Daoy (cell line): ENCODE measurements around the gene SMARCB1. TPM values are rescaled to one million over a fixed set of nuclear protein-coding genes. Genes with fewer than 3 reads are reported as not detected.

Source experiments
- DNase-seq: peaks from one replicate; pipeline ENCODE4 v3.0.0-alpha.2; 2015; ENCODE audit warnings: low read depth
- total RNA-seq: library from RNA; depleted of rRNA; stranded (reverse); fragments of >200 nt; shearing (Covaris generic); gene quantifications from 2 replicates; pipeline ENCODE4 v1.2.3, GENCODE V29; 2014; rRNA removed

Gene SMARCB1
- 125 and 144 TPM in 2 replicates for total RNA-seq

- peak; percentile 91 for DNase-seq
Measured at GRCh38 chr22:23786752-23787599, at the start of gene SMARCB1. TSS of gene SMARCB1 (plus strand) at chr22:23786966. CDS start at chr22:23787170, 204 bp downstream.

DNA sequence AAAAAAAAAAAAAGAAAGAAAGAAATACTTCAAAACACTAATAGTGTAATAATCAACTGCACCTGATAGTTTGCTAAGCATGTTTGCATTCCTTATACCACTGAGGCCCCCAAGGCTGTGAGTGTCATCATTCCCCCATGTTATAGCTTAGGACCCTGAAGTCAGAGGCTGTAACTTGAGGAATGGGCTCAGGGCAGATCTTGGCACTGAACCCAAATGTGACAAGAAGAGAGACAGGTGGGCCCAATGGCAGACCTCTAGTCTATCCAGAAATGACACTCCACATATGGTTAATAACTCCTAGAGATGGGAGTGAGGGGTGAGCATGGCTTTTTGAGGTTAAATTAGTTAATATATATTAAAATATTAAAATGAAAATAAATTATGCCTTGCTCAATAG lies 49.1 kb upstream of the SMARCB1 start:
- DNase-seq = no peak

DNA sequence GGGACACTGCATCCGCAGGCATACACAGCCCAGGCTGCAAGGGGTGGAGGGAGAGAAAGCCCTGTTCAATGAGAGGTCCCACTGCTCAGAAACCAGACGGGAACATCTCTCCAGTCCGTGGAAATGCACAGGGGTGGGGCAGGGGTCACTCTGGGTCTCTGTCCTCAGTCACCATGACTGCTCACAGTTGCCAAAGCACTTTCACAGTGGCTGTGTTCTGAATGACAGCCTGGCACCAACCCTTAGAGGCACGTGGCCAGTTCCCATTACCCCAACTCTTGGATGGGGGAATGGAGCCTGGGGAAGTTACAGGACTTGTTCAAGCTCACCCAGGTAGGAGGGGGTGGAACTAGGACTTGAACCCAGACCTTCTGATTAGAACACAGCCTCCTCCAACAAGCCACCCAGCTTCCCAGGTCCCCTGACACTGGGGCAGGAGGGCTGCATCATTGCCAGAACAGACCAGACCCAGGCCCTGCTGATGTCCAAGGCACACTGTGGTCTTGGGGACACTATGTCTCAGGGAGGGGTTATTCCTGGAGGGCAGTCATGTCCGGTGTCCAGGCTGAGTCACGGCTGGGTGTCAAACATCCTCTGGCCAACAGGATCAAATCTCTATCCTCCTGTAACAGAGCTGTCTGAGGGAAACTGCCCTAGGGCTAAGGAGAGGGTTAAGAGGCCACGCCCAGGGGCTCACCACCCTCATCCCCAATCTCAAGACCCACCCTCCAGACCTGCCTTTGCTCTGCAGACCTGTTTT lies 44.1 kb upstream of the SMARCB1 start:
- no peak for DNase-seq

- DNase-seq = no peak
Measured at GRCh38 chr22:23743303-23743705, 43.5 kb upstream of the SMARCB1 start.

DNA sequence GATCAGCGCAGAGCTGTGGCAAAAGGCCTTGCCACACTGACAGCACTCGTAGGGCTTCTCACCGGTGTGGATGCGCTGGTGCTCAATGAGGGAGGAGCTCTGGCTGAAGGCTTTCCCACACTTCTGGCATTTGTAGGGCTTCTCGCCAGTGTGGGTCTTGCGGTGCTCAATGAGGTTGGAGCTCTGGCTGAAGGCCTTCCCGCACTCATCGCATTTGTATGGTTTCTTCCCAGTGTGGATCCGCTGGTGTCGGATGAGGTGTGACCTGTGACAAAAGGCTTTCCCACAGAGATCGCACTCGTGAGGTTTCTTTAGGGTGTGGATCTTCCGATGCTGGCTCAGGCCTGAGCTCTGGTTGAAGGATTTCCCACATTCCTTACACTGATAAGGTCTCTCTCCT lies 42.8 kb upstream of the SMARCB1 start:
- no peak for DNase-seq

GRCh38 chr22:23744485-23744884 lies 42.3 kb upstream of the SMARCB1 start:
- DNase-seq = no peak

DNA sequence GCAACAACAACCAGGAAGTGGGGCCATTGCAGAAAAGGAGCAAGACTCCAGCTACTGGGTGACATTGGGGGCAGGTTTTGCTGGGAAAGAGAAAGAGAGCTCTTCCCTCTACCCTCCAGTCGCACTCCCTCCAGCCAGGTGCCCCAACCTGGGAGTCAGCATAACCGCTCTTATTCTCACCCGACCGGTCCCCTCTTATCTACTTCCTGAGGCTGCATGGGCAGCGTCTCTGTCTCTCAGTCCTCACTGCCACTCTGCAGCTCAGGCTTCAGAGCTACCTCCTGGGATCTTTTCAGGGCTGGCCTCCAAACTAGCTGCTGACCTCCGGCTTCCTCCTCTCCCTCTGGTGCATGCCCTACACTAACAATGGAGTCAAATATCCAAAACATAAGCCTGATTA lies 41.0 kb upstream of the SMARCB1 start:
- no peak for DNase-seq

DNA sequence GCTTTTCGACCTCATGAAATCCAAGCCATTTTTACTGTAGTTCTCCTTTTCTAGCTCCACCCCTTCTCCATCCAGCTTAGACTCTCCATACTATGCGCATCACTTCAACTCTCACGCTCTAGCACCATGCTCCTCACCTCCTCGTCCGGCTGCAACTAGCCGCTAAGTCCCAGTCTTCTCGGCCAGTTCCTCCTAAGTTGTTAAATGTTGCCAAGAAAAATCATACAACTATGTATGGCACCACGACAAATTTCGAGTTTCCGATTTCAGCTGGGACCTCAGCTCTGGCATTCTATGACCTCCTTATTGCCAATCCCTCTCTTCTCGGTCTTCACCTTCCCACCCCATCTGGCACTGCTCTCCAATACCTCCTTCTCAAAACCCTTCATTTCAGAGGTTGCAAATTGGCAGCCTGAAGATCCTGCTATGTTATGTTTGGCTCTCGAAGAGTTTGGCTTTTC lies 36.9 kb upstream of the SMARCB1 start:
- DNase-seq = no peak

DNA sequence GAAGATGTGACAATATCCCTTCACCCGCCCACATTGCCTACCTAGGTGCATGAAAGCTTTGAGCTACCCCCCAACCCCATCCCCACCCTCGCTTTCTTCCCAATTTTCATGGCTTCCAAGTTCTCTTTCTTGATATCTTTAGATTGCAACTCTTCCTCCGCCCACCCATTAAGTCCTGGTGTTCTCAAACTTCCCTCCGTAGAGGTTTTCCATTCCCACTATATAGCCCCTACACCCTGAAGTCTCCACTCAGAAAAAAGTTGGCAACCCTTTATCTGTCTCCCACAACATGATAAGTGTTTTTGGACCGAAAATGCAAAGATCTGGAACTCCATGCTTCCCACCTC lies 36.4 kb upstream of the SMARCB1 start:
- DNase-seq = no peak

DNA sequence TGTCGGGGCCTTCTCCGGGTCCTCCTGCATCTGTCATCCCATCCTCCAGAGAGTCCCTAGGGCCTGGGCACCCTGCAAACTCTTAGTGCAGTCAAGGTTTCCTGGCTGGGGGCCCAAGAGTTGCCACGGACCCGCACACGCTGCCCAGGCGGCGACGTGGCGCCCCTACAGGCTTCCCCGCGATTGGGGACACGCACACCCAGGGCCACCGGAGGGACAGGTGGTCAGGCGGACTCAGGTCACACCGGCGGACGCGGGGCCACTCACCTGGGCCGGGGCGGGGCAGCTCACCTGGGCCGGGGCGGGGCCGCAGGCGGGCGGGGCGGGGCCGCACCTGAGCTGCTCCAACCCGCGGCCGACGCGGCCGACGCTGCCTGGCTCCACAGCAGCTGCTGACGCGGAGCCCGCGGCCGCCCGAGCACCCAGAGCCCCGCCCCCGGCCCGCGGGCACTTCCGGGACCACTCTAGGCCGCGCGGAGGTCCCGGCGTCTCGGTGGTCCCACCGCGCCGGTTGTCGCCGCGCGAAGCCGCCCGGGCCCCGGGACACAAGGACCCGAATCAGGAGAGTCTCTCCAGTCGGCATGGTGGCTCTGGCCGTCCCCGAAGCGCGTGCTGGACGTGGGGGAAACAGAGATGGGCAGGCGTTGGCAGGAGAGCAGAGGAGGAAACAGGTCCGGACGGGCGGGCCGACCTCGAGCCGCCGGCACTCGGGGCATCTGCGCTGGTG lies 35.9 kb upstream of the SMARCB1 start, which contains the start of gene ZNF70:
TSS of gene ZNF70 (minus strand) at position 399 of the 727 bp plus-strand sequence. CDS start 5,972 bp downstream, outside the sequence.
- peak; percentile 89 for DNase-seq

DNA sequence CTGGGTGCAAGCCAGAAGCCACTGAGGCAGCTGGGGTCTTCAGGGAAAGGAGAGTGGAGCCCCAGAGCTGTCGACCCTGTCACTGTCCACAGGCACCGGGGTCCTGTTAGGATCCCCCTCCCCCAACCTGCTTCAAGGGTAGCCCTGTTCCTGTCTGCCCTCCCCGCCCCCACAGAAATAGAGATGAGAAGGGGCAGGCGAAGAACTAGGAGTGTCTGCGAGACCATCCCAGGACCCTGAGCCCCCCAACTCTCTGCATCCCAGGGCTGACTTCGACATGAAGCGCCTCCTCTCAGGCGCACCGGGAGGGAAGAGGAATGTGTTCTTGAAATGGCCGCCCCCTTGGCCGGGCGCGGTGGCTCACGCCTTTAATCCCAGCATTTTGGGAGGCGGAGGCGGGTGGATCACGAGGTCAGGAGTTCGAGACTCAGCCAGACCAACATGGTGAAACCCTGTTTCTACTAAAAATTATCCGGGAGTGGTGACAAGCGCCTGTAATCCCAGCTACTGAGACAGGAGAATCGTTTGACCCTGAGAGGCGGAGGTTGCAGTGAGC lies 35.2 kb upstream of the SMARCB1 start:
- no peak for DNase-seq

- DNase-seq = no peak
Measured at GRCh38 chr22:23752090-23752691, 34.6 kb upstream of the SMARCB1 start.

GRCh38 chr22:23752750-23753149 lies 34.0 kb upstream of the SMARCB1 start:
- no peak for DNase-seq

GRCh38 chr22:23753385-23753784 lies 33.4 kb upstream of the SMARCB1 start:
- DNase-seq = no peak

DNA sequence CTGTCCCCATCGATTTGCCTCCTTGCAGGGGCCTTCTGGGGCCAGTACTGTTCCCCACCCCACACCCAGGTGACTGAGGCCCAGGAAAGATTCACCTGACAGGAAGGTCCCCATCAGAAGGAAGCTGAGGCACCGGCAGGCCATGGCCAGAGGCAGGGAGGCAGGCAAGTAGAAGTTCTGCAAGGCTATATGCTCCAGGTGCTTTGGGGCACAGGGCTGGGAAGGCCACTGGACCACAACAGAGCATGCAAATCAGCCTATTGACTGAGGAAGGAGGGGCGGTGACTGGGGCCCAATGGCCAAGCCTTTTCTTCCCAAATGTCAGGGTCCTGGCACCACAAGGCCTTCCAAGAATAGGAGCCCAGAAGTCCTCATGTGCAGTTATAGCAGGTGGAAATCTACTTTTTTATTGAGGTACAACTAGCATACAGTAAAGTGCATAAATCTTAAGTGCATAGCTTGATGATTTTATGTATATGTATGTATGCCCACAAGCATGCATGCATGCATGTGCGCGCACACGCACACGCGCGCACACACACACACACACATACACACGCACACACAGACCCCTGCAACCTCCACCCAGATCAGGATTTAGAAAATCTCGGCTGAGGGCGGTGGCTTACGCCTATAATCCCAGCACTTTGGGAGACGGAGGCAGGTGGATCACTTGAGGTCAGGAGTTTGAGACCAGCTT lies 32.4 kb upstream of the SMARCB1 start, which contains the start of gene VPREB3:
TSS of gene VPREB3 (minus strand) at position 206 of the 700 bp plus-strand sequence. CDS start at position 144, 62 bp downstream.
- no peak for DNase-seq

GRCh38 chr22:23754980-23755636 lies 31.7 kb upstream of the SMARCB1 start:
- DNase-seq = no peak

GRCh38 chr22:23755711-23756110 lies 31.1 kb upstream of the SMARCB1 start:
- no peak for DNase-seq

DNA sequence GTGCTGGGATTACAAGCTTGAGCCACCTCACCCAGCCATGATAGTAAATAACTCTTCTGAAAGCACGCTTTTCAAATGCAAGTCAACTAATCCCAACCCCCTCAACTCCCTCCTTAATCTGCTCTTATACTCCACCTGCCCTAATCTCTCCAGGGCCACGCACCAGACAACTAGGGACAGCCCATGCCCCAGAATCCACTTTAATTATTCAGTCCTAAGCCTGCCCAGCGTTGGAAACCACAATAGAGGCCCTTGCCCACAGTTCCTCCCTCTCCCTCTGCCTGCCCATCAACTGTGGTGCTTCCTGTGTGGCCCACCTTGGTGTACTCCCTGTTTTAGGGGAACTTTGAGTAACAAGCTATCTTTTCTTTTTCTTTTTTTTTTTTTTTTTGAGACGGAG lies 29.9 kb upstream of the SMARCB1 start:
- DNase-seq = no peak

DNA sequence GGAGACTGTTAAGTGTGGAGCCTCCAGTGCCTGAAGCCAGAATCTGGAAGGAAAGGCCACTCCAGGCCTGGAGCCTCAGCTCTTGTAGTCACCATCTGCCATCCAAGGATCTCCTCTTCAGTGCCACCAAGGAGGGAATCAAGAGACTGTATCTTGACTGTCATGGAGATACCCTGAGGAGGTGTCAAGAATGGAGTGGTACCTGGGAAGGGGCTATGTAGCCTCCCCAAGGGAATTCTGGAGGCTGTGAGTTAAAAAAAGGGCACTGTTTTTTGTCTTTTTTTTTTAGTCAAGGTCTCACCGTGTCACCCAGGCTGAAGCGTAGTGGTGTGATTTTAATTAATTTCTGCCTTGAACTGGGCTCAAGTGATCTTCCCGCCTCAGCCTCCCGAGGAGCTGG lies 27.2 kb upstream of the SMARCB1 start:
- no peak for DNase-seq

GRCh38 chr22:23760056-23760455 lies 26.7 kb upstream of the SMARCB1 start:
- no peak for DNase-seq
